ENCODE results near the gene CALN1.

The CALN1 gene

GRCh38 chr7:72028267-72028666, 383.9 kb downstream of the CALN1 start:
- DNase-seq: no peak

- DNase-seq: peak; percentile 58
Measured at GRCh38 chr7:72025381-72025960, 386.7 kb downstream of the CALN1 start.

GRCh38 chr7:72023926-72024325, 388.2 kb downstream of the CALN1 start:
- no peak for DNase-seq

GRCh38 chr7:72021716-72022115, 390.4 kb downstream of the CALN1 start:
- no peak for DNase-seq

DNA sequence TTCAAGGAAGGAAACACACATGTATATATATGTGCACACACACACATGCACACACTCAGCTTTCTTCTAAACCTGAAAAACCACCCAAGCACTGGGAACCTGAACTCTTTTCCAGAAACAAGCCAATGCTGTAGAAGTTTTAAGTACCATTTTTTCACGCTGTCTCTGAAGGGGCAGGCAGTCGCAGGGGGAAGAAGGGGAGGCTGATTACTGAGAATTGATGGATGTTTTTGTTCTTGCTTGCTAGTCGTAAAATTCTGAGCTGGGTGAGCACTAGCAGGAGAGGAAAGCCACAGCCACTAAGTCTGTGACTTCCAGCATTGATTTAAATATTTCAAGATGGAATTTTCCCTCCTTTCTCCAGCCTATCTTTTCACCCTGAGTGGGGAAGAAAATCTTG, 391.8 kb downstream of the CALN1 start:
- no peak for DNase-seq

DNA sequence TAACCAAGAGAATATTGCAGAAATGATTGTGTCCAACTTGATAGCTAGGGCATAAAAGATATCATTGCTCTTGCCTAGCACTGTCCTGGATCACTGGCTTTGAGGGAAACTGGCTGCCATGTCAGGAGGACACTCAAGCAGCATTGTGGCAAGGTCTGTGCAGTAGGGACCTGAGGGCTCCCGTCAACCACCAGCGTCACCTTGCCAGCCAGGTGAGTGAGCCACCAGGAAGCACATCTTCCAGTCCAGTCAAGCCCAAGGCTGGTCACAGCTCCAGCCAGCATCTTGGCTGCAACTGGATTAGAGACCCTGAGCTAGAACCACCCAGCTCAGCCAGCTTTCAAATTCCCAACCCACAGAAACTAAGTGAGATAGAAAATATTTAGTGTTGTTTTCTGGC, 392.7 kb downstream of the CALN1 start:
- DNase-seq: no peak

- DNase-seq: peak; percentile 40
Measured at GRCh38 chr7:72017756-72018155, 394.4 kb downstream of the CALN1 start.

GRCh38 chr7:72016574-72016973, 395.6 kb downstream of the CALN1 start:
- DNase-seq: no peak

GRCh38 chr7:72015136-72015535, 397.0 kb downstream of the CALN1 start:
- peak; percentile 70 for DNase-seq

DNA sequence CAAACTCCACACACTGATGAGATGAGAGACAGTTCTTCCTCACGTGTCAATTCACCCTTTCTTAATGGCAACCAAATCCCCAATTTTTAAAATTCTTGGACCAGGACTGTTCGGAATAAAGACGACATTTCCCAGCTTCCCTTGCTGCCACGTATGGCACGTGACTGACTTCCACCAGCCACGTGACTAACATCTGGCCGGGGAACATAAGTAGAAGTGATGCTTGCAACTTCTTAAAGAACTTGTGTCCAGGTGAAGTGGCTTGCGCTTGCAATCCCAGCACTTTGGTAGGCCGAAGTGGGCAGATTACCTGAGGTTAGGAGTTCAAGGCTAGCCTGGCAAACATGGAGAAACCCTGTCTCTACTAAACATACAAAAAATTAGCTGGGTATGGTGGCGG, 405.1 kb downstream of the CALN1 start:
- DNase-seq: no peak

- DNase-seq: no peak
Measured at GRCh38 chr7:72003236-72003635, 408.9 kb downstream of the CALN1 start.

- DNase-seq: no peak
Measured at GRCh38 chr7:71996141-71996540, 416.0 kb downstream of the CALN1 start.

- no peak for DNase-seq
Measured at GRCh38 chr7:71995111-71995510, 417.0 kb downstream of the CALN1 start.

DNA sequence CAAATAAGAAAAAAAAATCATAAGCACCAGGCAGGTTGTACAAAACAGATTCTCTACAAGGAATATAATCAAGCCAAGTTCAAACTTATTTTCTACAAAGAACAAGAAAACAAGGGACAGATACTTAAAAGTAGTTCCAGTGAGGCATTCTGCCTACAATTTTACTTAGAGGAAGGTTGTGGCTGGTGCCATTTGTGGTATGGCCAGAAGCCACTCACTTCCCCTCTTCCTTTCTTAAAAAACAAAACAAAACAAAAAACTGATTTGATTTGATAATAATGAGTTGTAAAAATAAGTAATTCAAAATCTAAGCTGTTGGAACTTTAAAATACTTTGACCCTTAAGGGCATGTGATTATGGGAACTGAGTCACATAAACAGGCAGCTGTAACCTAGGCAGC, 420.6 kb downstream of the CALN1 start:
- no peak for DNase-seq

GRCh38 chr7:71990138-71990462, 422.0 kb downstream of the CALN1 start:
- no peak for DNase-seq

DNA sequence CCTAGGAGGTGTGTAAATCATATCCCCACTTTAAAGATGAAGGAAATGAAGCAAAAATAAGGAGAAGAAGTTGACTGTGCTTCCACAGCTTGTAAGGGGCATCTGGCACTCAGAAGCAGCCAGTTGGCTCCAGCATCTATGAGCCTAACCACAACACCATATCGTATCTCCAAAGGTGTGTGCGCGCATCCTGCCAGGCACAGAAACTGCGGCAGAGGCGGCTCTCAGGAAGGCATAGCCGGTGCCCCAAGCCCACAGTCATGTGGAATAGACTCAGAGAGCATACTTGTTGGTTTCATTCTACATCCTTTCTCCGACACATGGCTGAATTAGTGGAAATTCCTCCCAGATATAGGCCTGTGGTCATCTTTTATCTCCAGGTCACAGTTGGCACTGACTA, 423.9 kb downstream of the CALN1 start:
- DNase-seq: no peak

DNA sequence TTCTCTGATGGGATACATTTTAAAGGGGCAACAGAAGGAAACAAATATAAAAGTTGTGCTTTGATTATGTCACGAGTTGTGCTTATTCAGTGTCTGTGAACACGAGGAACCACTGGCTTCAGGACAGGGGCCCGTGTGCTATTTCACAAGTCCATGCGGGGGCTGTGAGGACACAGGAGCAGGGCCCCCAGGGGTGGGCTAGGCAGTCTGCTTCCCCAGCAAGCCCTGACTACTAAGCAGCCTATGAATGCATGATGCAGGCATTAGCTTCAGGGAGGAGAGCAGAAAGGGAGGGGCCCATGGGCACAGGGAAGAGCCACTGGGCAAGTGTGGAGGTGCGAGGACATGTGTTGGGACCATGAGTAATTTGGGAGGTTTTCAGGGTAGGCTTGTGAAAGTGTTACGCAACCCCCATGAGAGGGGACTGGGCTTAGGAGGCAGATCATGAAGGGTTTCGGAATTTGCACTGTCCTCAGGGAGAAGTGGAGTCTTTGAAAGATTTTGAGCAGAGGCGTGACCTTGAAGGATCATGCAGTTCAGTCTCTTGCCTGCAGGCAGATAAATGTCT, 424.9 kb downstream of the CALN1 start:
- no peak for DNase-seq

DNA sequence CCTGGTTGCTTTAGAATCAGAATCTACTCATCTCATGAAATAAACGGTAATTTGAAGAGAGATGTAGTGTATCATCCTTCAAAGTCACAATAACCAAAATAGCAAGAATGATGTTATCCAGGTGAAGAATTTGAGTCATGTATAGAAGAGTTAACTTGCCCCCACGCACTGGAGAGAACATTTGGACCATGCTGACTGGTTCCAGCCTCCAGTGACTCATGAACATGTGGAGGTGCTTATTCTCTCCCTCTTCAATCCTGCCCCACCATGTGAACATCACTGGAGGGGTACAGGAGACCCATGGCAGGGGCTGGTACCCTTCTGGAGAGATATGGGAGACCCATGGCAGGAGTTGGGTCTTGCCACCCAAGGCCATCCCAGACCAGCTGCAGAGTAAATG, 427.8 kb downstream of the CALN1 start:
- DNase-seq: no peak

DNA sequence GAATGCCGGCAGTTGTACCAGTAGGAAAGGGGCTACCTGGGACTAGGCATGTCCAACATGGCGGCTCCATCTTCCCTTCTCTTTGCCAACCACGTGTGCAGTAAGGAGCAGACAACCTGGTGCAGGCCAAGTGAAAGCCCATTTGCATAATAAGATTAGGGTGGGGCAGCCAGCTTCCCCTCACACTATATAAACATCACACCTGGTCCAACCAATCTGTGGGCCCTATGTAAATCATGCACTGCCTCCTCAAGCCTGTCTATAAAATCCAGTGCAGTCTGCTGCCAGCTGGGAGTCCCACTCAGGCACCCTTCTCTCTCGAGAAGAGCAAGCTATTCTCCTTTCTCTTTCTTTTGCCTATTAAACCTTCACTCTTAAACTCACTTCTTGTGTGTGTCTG, 429.3 kb downstream of the CALN1 start:
- peak; percentile 97 for DNase-seq

GRCh38 chr7:71976645-71977044, 435.5 kb downstream of the CALN1 start:
- no peak for DNase-seq

- DNase-seq: peak; percentile 97
Measured at GRCh38 chr7:71974611-71975010, 437.5 kb downstream of the CALN1 start.

DNA sequence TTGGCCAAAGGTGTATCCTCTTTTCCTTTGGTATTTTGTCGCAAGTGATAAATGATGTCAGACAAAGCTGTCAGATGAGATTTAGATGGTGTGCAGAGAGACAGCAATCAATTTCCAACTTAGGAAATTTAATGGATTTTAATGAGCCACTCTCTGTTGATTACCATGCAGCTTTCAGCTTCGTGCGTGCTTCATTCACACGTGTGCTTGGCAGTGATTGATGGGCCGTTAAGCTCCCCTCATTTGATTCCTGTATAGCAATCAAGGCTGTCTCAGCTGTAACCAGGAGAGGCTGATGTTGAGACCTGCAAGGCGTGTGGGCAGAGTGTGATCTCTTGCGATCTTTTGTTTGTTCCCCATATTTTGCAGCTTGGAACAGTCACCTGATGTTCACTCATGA, 439.6 kb downstream of the CALN1 start:
- DNase-seq: peak; percentile 94

GRCh38 chr7:71970725-71971124, 441.4 kb downstream of the CALN1 start:
- DNase-seq: no peak

DNA sequence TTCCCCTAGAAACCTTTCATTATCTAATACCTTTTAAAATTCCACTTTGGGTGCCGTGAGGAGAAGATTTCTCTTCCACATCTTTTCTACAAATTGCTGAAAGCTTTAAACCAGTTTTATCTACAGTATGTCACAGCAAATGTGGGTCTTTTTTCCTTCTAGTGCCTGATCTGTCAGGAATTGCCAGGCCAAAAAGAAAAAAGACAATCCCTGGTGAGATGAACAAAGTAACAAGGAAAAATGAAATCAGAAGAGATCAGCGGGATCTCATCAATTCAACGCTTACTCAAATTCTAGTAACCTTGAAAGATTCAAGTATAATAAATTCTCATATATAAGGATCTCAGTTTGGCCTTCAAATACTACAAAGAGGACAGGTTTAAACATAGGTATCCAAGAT, 449.5 kb downstream of the CALN1 start:
- DNase-seq: no peak

- no peak for DNase-seq
Measured at GRCh38 chr7:71961283-71961682, 450.9 kb downstream of the CALN1 start.

DNA sequence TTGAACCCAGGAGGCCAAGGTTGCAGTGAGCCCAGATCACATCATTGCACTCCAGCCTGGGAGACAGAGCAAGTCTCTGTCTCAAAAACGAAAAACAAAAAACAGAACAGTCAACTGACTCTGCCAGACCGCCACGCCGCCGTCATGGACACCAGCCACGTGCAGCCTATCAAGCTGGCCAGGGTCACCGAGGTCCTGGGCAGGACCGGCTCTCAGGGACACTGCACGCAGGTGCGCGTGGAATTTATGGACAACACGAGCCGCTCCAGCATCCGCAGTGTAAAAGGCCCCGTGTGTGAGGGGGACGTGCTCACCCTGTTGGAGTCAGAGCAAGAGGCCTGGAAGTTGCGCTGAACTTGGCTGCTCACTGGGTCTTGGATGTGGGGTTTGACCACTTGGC, 470.0 kb downstream of the CALN1 start:
- DNase-seq: no peak
